H1 (cell line): Measurements from ENCODE around the gene TAOK2. TPM values are rescaled to one million over a fixed set of nuclear protein-coding genes. Genes with fewer than 3 reads are reported as not detected.
A peak's percentile ranks its signal among the peaks of the same experiment; 100 is the strongest.

Source experiments
- ATF3 ChIP-seq: IDR thresholded peaks from 2 replicates; pipeline ENCODE4 v1.6.1; 2011; ENCODE audit warnings: low read depth, mild to moderate bottlenecking, low read length; ENCODE audit not compliant: insufficient read depth
- BCL11A ChIP-seq, 2 experiments: IDR thresholded peaks; one replicate each; pipeline ENCODE4 v1.6.1; 2011; ENCODE audit warnings: low read depth in 2 of 2, low read length in 2 of 2, mild to moderate bottlenecking in 2 of 2
- CHD1 ChIP-seq: IDR thresholded peaks from 2 replicates; pipeline ENCODE4 v1.6.1; 2012; ENCODE audit warnings: low read depth, low read length, improper control_type of control experiment
- CHD7 ChIP-seq: fragments of 300-600 bp; sonication (generic); IDR thresholded peaks from 2 replicates; pipeline ENCODE4 v1.7.1; 2012; ENCODE audit warnings: low read length, moderate library complexity, mild to moderate bottlenecking, inconsistent platforms; ENCODE audit not compliant: insufficient replicate concordance
- CREB1 ChIP-seq: IDR thresholded peaks from 2 replicates; pipeline ENCODE4 v1.6.1; 2012; ENCODE audit warnings: inconsistent platforms
- EP300 ChIP-seq, 2 experiments: IDR thresholded peaks; 1 replicate in 1 of 2; 2 replicates in 1 of 2; pipeline ENCODE4 v1.6.1; 2011 to 2012; ENCODE audit warnings: low read depth in 2 of 2, low read length in 2 of 2, mild to moderate bottlenecking in 2 of 2, borderline replicate concordance in 1 of 2, inconsistent platforms in 1 of 2, moderate library complexity in 1 of 2
- FOSL1 ChIP-seq: IDR thresholded peaks from 2 replicates; pipeline ENCODE4 v1.6.1; 2011; ENCODE audit warnings: mild to moderate bottlenecking, low read depth, low read length, moderate library complexity; ENCODE audit not compliant: insufficient read depth
- KDM1A ChIP-seq: fragments of 200-600, 300-600 bp; sonication (generic); IDR thresholded peaks from 2 replicates; pipeline ENCODE4 v1.7.1; 2016; ENCODE audit warnings: mild to moderate bottlenecking, low read length, borderline replicate concordance
- RFX5 ChIP-seq: IDR thresholded peaks from 2 replicates; pipeline ENCODE4 v1.6.1; 2011; ENCODE audit warnings: low read depth, low read length, improper control_type of control experiment, borderline replicate concordance
- polyA plus RNA-seq, 7 experiments: library from polyadenylated mRNA; depleted of rRNA in 3 of 7; stranded (reverse) in 5 of 7; unstranded in 2 of 7; fragments of >200 nt in 5 of 7; fragments of 200-250 nt in 2 of 7; gene quantifications; 1 replicate in 5 of 7; 2 replicates in 1 of 7; 4 replicates in 1 of 7; pipeline versions ENCODE4 v1.2.1 to v1.2.3, GENCODE V29; 2011 to 2013; ENCODE audit warnings: missing spikeins in 2 of 7, mixed read lengths in 2 of 7
- total RNA-seq: library from RNA; stranded (reverse); fragmentation: NEBNext Ultra II Directional; extraction: Animal tissue kit (Norgen Biotek cat#: 25700); gene quantifications from 2 replicates; pipeline ENCODE4 v1.2.1, GENCODE V29; 2021

TAOK2 gene
- total and polyA plus RNA-seq, 2 of the 8 experiments (the other 6 are each of a cell fraction or from before 2014, with no cell fraction given), result 13.5 to 32.6 TPM

DNA sequence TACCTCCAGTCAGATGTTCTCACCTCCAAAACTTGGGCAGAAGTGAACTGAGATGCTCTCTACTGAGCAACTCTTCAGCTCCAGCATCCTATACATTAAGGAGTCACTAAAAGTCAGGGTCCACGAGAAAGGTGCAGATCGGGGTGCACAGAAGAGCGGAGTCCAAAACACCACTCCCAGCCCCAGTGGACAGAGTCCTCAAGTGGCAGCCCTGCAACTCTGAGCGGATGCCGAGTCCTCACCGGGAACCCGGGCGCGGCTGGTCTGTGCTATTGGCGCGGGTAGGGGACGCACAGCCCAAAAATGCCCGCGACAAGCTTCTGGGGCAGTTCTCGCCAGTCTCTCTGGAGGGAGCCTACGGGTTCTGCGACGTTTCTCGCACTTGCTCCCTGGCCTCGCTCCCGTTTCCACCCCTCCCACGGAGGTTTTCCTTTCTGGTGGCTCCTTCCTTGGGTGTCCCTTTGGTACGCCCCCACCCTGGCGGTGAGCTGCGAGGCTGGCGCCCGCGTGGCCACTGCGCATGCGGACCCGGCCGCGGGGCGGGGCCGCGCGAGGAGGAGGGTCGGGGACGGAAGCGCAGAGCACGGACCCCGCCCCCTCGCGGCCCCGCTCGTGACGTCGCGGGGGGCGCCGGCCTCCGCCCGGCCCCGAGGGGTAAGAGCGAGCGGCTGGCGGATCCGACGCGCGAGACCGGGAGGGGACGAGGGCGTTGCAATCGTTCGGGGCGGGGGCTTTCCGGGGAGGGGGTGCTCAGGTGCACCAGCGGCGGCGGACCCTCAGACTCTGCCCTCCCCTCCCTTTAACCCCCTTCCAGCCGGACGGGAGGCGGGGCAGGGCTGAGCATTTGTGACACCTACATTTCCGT lies 12.0 kb upstream of the TAOK2 start, which contains the start of gene TMEM219 (continued):
- TF ChIP-seq EP300 (IDR thresholded peaks at IDR 0.05; ENCODE audit: borderline replicate concordance in 1 of 2, low read depth in 2 of 2, low read length in 2 of 2), result peak in 1 of 2 experiments; percentile 83; a peak in 1 of 3 replicates
- TF ChIP-seq CREB1, result peak; percentile 75
- TF ChIP-seq CHD7, result no peak
- peak; percentile 83 for TF ChIP-seq CHD1
- no peak for TF ChIP-seq BCL11A (IDR thresholded peaks at IDR 0.05; ENCODE audit: low read depth in 2 of 2, low read length in 2 of 2)
- no peak for TF ChIP-seq FOSL1
- TF ChIP-seq RFX5, result no peak
- TF ChIP-seq KDM1A, result no peak
- no peak for TF ChIP-seq ATF3
